Measurements from ENCODE around the gene SIPA1L3.

- TF ChIP-seq BMI1 (IDR thresholded peaks at IDR 0.05; ENCODE audit: borderline replicate concordance) = no peak
- no peak for TF ChIP-seq SMC3 (IDR thresholded peaks at IDR 0.05; ENCODE audit: borderline replicate concordance, low read length)
Measured at GRCh38 chr19:38252385-38252784, 345.4 kb downstream of the SIPA1L3 start.

All from GM12878 (cell line).